HG02588 (cell line): ENCODE results near the gene MRAP2.

Experiments used
- ATAC-seq: cut with Tn5 transposase; IDR thresholded peaks from one replicate; pipeline ENCODE4 v1.9.1; 2021; ENCODE audit warnings: mild to moderate bottlenecking, moderate library complexity; ENCODE audit not compliant: unreplicated experiment

The MRAP2 gene, protein sequence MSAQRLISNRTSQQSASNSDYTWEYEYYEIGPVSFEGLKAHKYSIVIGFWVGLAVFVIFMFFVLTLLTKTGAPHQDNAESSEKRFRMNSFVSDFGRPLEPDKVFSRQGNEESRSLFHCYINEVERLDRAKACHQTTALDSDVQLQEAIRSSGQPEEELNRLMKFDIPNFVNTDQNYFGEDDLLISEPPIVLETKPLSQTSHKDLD

GRCh38 chr6:84033523-84034451 is at the start of gene MRAP2:
Gene MRAP2 (plus strand): TSS chr6:84033772. CDS start chr6:84055319, 21,547 bp downstream.
- peak; percentile 52 for ATAC-seq

DNA sequence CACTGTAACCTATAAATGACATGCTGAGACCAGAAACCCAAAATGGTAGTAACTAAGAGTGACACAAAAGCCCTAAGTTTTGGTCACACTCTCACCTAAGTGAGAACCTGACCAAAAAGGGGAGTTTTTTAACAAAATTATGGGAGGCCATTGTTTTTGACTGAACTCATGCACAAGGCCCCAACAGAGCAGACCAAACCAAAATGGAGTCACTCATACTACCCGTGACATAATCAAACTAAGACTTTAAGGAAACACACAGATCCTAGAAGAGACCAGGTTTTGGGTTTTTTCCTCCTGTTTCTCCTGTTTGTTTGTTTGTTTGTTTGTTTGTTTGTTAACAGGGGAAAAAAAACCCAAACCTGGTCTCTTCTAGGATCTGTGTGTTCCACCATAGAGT is 49.2 kb upstream of the MRAP2 start:
- ATAC-seq, result no peak

- ATAC-seq, result no peak
These were observed 48.3 kb upstream of the MRAP2 start for GRCh38 chr6:83985308-83985713.

DNA sequence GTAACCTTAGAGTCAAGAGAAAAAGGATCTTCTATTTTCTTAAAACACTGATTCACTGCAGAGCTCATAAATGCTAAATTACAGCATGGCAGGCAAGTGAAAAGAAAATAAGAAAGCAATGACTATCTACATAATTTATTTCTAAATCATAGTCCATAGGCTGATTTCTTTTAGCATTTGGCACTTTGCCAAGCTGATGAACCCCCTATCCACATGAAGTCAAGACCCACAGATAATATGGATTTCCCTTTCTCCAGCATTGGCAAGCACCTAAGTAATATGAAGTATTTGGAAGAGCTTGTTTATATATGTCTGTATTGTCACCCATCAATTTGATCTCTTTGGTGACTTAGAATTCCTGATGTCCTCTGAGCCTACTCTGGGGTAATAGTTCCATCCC is 47.9 kb upstream of the MRAP2 start:
- ATAC-seq, result no peak

DNA sequence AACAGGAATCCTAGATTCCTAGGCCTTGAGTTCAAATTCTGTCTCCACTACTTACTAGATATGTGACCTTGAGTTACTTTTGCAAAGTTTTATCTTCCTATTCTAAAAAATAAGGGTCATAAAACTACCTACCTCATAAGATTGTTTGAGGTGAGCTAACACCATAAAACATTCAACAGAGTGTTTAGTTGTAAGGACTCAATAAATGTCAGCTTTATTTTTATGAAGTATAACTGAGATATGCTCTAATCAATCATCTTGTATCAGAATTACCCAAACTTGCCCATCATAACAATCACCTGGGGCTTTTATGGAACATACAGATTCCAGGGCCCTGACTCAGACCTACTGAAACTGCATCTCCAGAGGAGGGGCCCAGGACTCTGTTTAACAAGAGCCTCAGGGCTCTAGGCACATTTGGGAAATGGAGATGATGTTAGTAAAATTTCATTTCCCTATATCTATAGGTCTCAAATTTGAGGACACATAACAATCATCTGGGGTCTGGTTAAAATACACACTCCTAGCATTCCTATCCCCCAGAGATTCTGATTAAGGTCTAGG is 35.5 kb upstream of the MRAP2 start:
- ATAC-seq, result no peak

DNA sequence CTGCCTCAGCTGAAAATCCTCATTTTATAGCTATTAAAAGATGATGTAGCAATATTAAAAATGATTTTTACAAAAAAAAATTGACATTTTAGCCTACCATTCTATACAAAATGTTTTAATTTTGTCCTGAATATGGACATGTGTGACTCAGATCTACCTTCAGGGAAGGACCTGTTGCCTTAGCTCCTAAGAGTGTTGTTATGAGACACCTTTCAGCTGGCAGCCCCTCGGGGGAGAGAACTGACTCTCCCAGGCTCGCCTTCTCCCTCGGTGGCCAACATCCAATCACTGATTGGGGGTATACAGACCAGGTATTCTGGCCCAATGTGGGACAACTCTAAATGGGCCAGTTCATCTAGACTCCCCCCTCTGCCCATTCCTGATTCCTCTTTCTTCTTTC is 32.5 kb upstream of the MRAP2 start:
- ATAC-seq, result no peak

DNA sequence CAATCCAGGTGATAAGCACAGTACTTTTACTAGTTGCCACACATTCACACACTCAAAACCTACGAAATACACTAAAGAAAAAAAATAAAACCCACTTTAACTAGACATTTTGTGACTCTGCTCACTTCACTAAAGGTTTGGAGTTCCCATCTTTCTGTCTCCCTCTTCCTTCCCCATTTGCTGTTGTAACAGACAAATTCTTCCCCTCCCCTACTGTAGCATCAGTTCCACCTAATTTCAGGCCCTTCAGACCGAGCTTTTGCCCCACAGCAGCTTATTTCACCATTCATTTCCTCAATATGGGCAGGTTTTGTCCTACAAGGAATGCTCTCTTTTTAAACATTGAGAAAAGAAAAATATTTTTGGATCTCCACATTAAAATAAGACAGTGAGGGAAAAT is 31.3 kb upstream of the MRAP2 start:
- no peak for ATAC-seq

DNA sequence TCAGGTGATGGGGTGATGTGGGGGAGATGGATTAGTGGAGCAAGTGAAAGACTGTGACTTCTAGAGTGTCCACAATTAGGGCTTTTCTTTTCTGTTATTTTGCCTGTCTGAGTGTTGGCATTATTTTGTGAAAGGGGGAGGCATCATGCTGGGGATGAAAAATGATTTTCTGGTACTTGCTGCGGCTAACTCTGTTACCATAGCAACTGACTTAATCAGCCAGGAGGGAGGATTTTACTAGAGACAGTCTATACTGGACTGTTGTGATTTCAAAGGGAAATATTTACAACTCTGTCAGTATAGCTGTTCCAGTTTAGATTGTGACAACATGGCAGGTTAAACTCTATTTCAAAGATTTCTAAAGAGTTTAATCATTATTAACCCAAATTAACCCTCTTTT is 30.4 kb upstream of the MRAP2 start:
- no peak for ATAC-seq

DNA sequence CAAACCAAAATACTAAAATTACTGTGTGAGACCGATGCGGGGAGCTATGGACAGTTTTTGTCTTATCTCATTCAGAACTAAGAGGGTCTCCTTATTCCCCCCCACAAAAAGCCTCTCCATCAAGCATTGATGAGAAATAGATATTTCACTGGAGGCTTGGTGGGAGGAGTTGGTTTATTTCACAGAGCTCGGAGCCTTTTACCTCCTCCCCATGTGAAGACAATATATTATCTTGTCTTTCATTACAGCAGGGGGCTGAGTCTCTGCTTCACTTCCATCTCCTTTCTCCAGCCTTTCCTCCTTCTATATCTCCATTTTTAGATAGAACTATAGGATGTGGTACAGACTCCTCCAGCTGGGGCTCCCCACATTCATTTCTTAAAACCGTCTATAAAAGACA is 29.9 kb upstream of the MRAP2 start:
- ATAC-seq, result no peak

DNA sequence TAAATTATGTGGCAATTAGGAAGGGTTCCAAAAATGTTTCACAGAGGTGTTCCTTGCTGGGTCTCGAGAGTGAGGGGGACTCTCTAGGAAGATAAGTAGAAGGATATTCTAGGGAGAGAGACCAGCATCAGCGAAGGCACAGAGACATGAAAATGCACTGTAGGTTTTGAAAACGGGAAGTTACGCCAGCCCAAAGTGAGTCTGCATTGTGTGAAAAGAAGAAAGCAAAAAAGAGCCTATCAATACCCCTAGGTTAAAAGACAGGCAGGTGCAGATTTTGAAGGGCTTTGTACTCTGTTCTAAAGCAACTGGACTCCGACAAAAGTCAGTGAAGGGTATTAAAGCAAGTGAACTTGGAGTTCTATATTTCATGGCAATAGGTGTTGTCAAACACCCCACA is 25.7 kb upstream of the MRAP2 start:
- ATAC-seq, result no peak

GRCh38 chr6:84013354-84013753 is 20.2 kb upstream of the MRAP2 start:
- ATAC-seq, result no peak

DNA sequence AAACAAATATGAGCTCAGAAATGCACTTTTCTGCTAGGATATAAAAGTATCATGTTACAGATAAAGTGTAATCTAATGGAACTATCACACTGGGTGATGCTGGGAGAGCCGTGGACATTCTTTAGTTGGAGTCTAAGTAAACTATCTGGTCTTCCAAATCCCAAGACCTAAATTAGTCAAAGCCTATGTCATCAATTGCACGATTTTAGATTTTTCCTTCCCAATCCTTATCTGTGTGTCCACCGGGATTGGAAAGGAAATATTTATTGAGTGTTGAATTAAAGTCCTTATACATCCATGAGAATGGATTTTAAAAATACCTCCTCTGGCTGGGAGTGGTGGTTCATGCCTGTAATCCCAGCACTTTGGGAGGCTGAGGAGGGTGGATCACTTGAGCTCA is 19.6 kb upstream of the MRAP2 start:
- no peak for ATAC-seq

DNA sequence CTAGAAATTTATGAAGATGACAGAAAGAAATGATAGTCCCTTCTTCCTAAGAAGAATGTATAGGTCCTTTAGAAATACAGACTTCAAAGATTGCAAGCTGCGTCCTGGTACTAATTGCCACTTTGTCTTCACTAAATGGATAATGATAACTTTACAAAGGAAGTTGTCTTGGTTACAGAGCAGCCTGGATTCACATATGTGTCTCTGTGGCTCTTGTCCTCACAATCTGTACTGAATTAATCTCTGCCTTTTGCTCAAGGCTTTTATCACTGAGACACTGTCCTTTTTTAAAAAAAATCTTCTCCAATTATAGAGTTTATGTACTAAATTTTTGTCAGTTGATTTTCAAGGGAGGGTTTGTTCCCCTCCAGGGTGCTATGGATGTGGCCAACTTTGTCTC is 17.5 kb upstream of the MRAP2 start:
- ATAC-seq, result no peak

GRCh38 chr6:84017709-84018452 is 15.7 kb upstream of the MRAP2 start:
- ATAC-seq, result peak; percentile 60

GRCh38 chr6:84018453-84019061 is 15.0 kb upstream of the MRAP2 start:
- ATAC-seq, result no peak

DNA sequence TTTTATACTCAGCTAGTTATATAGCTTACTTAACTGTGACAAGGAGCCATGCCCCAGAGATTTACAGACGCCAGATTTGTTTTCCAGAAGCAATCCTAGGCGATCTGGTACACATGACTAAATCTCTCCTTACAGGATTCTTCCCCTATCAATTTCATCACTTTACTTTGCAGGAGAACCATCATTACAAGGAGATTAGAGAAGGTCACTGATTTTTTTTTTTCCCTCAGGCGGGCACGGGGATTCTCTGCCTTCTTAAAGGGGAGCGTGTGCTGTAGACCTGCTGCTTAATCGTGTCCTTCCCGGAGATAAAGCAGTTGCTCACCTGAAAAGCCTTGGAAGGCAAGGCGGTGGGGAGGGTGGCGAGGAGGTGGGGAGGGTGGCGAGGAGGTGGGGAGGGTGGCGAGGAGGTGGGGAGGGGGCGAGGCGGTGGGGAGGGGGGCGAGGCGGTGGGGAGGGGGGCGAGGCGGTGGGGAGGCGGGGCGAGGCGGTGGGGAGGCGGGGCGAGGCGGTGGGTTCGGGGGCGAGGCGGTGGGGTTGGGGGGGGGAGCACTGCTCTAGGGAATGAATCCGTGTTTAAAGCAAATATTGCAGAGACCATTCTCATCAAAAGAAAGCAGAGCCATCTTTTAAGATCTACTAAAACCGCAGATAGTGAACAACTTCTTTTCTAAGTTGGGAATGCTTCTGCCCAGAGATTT is 14.3 kb upstream of the MRAP2 start:
- no peak for ATAC-seq

DNA sequence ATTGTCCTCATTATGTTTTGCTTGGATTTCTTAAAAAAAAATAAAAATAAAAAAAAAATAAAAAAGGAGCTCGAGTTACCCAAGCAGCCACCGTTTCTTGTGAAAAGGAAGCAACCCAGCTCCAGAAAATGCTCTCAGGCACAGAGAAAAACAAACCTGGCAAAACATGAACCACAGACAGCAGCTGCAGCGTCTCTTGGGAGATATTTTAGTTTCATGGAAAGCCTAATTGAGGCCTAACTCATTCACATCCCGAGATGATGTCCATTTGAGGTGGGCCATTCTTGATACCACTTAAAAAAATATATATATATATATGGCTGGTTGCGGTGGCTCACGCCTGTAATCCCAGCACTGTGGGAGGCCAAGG is 13.7 kb upstream of the MRAP2 start:
- no peak for ATAC-seq

DNA sequence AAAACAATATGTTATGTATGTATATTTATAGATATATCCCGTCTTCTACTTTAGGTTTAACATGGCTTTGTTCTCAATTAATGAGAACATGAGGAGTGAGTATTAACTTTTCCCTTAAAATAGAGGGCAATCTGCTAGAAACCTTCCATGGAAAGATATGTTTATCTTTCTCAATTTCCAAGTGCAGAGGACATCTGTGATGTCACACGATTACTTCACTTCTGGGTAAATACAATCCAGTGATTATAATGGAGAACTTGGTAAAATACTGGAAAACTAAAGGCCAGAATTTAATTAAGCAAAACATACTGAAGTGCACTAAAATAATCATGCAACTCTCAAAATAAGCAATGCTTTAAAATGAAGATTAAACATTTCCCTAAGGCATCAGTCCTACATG is 11.9 kb upstream of the MRAP2 start:
- ATAC-seq, result no peak

DNA sequence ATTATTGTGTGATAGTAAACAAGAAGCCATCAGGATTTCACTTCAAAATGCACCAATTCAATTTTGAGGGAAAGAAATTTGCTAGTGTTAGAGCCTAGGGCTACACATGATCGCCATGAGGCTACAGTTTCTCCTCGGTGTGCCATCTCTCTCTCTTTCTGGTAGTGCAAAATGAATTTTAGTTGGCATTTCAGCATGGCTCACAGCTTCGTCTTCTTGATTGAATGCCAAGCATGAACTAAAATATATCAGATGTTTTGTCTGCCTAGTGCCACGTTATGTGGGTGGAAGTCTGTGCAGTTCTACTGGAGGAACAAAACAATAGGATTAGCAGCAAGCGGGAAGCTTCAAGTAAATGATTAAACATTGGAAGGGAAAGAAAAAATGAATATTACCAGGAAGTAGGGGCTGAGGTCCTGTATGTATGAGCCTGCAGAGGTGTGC is 6.8 kb upstream of the MRAP2 start:
- ATAC-seq, result no peak
